MG63 (cell line): ENCODE results near the gene LRRD1. TPM values are rescaled to one million over a fixed set of nuclear protein-coding genes. Genes with fewer than 3 reads are reported as not detected.
"Not testable (repeated sequence)": the region's sequence is repeated elsewhere in the genome, so short reads cannot be mapped to it uniquely, and the experiment has no call there.

ENCODE experiments used
- DNase-seq: peaks from one replicate; pipeline ENCODE4 v3.0.0-alpha.2; 2020
- H3K27me3 ChIP-seq: fragments of 250-450 bp; sonication (Bioruptor Pico); 2 replicates; pipeline ENCODE4 v1.5.1; 2020; ENCODE audit warnings: mild to moderate bottlenecking, moderate library complexity
- H3K36me3 ChIP-seq: fragments of 250-450 bp; sonication (Bioruptor Pico); 2 replicates; pipeline ENCODE4 v1.5.1; 2020; ENCODE audit warnings: mild to moderate bottlenecking, moderate library complexity
- H3K4me3 ChIP-seq: fragments of 250-450 bp; sonication (Bioruptor Pico); 2 replicates; pipeline ENCODE4 v1.5.1; 2020; ENCODE audit warnings: mild to moderate bottlenecking, moderate library complexity
- H3K9me3 ChIP-seq: fragments of 250-450 bp; sonication (Bioruptor Pico); 2 replicates; pipeline ENCODE4 v1.5.1; 2020; ENCODE audit warnings: mild to moderate bottlenecking, moderate library complexity
- total RNA-seq: library from RNA; depleted of rRNA; stranded (reverse); fragments of >200 nt; shearing (Covaris generic); gene quantifications from 2 replicates; pipeline ENCODE4 v1.2.3, GENCODE V29; 2014; ENCODE audit warnings: low replicate concordance; rRNA removed

The LRRD1 gene
- total RNA-seq, result not detected in 2 replicates

DNA sequence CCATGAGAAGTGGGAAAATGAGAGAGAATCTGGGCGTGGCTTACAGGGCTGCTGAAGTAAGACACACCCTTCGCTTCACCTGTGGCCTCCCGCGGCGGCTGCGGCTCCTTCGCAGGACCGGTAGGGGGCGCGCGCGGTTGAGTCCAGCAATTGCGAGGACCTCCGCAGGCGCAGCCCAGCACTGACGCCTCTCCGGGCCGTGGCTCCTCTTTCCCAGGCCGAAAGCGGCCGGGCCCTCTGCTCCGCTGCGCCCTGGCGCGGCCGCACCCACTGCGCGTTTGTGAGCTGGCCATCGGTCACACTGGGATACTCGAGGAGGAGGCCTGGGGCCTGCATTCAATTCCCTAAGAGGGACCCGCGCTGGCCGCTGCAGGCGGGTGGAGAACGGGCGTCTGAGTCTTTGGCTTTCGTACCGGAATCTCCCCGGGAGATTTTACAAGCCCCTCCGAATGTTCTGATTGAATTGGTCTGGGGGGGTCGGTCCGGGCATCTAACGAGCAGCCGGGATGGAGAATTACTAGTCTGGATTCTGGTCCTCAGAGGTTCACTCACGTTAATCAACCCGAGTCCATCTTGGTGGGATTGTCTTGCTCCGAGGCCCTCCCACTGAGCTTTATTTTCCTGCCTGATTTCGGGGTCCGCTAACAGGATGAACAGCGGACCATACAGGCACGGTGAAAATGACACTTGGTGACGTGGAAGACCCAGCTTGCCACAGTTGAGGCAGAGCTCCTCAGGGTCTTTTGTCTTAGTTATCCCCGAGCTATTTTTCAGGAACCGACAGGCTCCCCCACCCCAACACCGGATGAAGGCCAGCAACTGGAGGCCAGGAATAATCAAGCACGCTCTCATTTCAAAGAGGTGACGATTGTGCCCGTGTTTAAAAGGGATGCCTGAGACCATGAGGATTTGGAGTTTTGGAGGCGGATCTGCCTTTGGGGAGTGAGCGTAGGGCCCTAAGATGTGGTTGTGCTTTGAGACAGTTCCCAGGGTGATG is at the start of gene LRRD1:
LRRD1 (minus strand) TSS at position 215 of the 997 bp plus-strand sequence. CDS start 13,940 bp downstream, outside the sequence.
- no peak within 1 kb of the TSS for H3K4me3 ChIP-seq
- DNase-seq, result peak; percentile 70
- no peaks in the 10 kb centered on the region for H3K36me3 ChIP-seq
- H3K9me3 ChIP-seq, result peaks cover 3% of the 10 kb centered on the region; the same call in 1 of the 2 replicates
- no peaks in the 10 kb centered on the region for H3K27me3 ChIP-seq

DNA sequence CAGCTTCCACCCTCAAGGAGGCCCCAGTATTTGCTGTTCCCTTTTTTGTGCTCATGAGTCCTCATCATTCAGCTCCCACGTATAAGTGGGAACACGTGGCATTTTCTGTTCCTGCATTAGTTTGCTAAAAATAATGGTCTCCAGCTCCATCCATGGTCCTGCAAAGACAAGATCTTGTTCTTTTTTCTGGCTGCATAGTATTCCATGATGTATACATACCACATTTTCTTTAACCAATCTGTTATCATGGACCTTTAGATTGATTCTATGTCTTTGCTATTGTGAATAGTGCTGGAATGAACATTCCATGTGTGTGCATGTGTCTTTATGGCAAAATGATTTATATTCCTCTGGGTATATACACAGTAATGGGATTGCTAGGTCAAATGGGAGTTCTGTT is 49.8 kb upstream of the LRRD1 start:
- Histone ChIP-seq H3K4me3 (no peak overlapping the region), H3K9me3 (no peaks in the 10 kb centered on the region), H3K36me3 (peaks cover 27% of the 10 kb centered on the region), H3K27me3 (no peaks in the 10 kb centered on the region)
- no peak for DNase-seq

DNA sequence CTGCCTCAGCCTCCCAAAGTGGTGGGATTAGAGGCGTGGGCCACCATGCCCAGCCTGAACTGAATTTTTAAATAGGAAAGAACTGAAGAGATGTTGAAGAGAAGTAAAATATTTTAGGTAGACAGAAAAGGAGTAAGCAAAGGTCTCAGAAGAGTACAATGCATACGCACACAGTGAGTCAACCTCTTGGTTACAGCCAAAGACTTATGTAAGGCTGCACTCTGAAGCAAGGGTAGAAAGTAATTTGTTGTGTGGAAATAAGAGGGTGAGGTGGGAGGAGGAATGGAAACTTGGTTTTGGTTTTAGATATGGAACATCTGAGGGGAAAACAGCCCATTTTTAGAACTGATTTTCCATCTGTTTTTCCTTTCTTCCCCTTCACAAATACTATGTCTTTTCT is 49.2 kb upstream of the LRRD1 start:
- H3K4me3 ChIP-seq, result no peak overlapping the region
- no peak for DNase-seq
- H3K9me3 ChIP-seq, result no peaks in the 10 kb centered on the region
- no peaks in the 10 kb centered on the region for H3K27me3 ChIP-seq
- peaks cover 30% of the 10 kb centered on the region for H3K36me3 ChIP-seq

DNA sequence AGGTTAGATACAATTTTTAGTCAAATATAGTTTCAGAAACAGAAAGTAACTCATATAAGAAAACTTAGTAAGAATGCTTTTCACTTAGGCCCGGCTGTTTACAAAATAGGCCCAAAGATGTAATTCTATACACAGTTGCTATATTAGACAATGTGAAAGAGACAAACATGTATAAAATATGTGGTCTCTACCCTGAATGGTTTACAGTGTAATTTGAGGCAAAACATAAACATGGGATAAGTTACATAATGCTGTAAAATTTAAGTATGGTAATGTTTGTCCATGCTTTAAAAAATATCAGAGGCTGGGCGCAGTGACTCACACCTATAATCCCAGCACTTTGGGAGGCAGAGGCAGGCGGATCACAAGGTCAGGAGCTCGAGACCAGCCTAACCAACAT is 48.0 kb upstream of the LRRD1 start:
- Histone ChIP-seq H3K9me3 (no peaks in the 10 kb centered on the region), H3K4me3 (no peak overlapping the region), H3K27me3 (no peaks in the 10 kb centered on the region), H3K36me3 (peaks cover 39% of the 10 kb centered on the region)
- DNase-seq, result peak; percentile 5

DNA sequence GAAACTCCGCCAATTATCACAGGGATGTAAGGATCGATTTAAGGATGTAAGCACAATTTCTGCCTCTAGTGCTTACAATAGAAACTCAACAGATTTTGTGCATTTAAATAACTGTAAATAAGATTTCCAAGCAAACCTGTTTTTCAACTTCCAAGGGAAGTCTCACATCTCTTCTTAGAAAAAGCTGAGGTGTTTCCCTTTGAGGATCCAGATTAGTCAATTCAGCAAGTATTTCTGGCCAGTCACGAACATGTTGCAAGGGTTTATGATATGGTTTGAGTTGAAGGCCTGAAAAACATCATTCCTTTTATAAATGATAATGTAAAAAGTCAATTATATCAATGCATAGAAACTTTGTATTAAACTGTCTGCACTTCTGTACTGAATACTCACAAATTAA is 42.8 kb upstream of the LRRD1 start:
- Histone ChIP-seq H3K36me3 (peaks cover 45% of the 10 kb centered on the region), H3K9me3 (no peaks in the 10 kb centered on the region), H3K27me3 (no peaks in the 10 kb centered on the region), H3K4me3 (no peak overlapping the region)
- DNase-seq, result no peak

DNA sequence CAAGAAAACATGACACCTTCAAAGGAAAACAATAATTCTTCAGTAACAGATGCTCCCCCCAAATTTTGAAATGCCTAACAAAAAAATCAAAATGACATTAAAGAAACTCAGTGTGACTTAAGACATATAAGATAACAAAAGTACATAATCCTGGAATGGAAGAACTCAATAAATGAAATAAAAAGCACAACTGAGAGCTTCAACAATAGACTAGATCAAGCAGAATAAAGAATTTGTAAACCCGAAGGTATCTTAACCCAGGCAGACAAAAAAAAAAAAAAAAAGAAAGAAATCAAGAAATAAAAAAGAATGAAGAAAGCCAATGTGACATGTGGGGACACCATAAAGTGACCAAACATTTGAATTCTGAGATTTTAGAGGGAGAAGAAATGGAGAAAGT is 27.7 kb upstream of the LRRD1 start:
- no peak for DNase-seq

DNA sequence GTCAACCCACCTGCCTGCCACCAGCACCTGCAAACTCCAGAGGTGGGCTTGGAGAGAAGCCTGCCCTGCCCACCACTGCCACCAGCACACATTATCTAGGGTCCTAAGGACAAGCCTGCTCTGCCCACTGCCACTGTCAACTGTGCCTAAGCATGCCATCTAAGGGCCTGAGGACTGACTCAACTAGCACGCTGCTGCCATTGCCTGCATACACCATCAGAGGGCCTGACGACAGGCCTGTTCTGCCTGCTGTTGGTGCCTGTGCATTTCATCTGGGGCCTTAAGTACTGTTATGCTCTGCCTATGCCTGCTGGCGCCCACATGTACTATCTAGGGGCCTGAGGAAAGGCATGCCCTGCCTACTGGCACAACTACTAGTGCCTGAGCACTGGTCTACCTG is 27.0 kb upstream of the LRRD1 start:
- Histone ChIP-seq H3K27me3 (no peaks in the 10 kb centered on the region), H3K4me3 (no peak overlapping the region), H3K36me3 (peaks cover 40% of the 10 kb centered on the region), H3K9me3 (peaks cover 2% of the 10 kb centered on the region; the same call in 1 of the 2 replicates)
- DNase-seq, result no peak

More for the DNA sequence above, 27.7 kb upstream of the LRRD1 start:
- Histone ChIP-seq H3K27me3 (no peaks in the 10 kb centered on the region), H3K9me3 (peaks cover 2% of the 10 kb centered on the region; the same call in 1 of the 2 replicates), H3K36me3 (peaks cover 40% of the 10 kb centered on the region), H3K4me3 (no peak overlapping the region)

DNA sequence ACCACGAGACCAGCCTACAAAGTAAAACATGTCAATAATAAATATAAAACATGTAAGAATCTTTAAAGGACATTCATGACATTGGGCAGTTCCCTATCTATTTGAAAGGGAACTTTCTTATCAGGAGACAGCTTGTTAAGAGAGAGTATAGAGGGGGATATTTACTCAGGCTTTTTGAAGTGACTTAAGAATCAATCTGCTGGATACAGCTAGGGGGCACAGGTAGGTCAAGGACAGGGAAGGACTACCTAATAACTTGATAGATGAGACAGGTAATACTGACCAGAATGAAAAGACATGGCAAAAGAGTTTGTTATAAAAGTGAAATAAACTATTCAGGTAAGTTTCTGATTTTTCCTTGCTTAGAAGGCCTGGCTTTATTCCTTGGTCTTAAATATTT is 21.8 kb upstream of the LRRD1 start:
- no peak overlapping the region for H3K4me3 ChIP-seq
- no peak for DNase-seq
- peaks cover 10% of the 10 kb centered on the region for H3K36me3 ChIP-seq

DNA sequence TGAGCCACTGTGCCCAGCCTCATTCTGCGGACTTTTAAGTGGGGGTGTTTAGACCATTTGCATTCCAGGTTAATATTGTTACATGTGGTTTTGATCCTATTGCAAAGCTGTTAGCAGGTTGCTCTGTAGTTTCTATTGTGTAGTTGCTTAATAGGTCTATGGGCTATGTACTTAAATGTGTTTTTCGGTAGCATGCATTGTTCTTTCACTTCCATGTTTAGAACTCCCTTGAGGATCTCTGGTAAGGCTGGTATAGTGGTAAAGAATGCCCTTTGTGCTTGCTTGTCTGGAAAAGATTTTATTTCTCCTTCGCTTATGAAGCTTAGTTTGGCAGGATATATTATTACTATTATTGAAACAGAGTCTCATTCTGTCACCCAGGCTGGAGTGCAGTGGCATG is 13.4 kb upstream of the LRRD1 start:
- Histone ChIP-seq H3K9me3 (peaks cover 11% of the 10 kb centered on the region), H3K36me3 (peaks cover 2% of the 10 kb centered on the region), H3K4me3 (no peak overlapping the region), H3K27me3 (no peaks in the 10 kb centered on the region)
- no peak for DNase-seq

More for the DNA sequence above, 21.8 kb upstream of the LRRD1 start:
- H3K9me3 ChIP-seq, result no peaks in the 10 kb centered on the region
- no peaks in the 10 kb centered on the region for H3K27me3 ChIP-seq

DNA sequence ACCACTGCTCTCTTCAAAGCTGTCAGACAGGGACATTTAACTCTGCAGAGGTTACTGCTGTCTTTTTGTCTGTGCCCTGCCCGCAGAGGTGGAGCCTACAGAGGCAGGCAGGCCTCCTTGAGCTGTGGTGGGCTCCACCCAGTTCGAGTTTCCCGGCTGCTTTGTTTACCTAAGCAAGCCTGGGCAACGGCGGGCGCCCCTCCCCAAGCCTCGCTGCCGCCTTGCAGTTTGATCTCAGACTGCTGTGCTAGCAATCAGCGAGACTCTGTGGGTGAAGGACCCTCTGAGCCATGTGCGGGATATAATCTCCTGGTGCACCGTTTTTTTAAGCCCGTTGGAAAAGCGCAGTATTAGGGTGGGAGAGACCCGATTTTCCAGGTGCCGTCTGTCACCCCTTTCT is 10.3 kb upstream of the LRRD1 start:
- not testable (repeated sequence) for H3K36me3 ChIP-seq, H3K4me3 ChIP-seq, DNase-seq, H3K27me3 ChIP-seq
- H3K9me3 ChIP-seq, result peaks cover 12% of the 10 kb centered on the region

DNA sequence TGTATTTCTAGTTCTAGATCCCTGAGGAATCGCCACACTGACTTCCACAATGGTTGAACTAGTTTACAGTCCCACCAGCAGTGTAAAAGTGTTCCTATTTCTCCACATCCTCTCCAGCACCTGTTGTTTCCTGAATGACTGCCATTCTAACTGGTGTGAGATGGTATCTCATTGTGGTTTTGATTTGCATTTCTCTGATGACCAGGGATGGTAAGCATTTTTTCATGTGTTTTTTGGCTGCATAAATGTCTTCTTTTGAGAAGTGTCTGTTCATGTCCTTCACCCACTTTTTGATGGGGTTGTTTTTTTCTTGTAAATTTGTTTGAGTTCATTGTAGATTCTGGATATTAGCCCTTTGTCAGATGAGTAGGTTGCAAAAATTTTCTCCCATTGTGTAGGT is 5.4 kb upstream of the LRRD1 start:
- not testable (repeated sequence) for H3K4me3 ChIP-seq, H3K27me3 ChIP-seq, DNase-seq, H3K9me3 ChIP-seq, H3K36me3 ChIP-seq

DNA sequence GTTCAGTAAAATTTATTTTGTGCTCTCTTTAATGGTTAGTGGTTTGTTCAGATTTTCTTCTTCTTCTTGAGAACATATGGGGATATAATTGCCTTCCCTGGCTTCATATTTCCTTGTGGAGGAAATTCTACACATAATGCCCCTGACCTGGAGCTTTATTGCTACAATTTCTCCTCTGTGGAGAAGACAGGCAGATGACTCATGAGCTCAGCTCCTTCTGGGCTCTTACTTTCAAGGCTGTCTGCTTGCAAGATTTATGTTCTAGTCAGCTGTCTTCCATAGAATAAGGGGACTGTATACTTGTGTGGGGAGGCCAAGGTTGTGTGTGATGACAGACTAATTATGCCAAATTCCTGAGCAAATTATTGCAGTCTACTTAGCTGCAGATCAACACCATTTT is 1.6 kb downstream of the LRRD1 start:
- Histone ChIP-seq H3K4me3 (no peak overlapping the region), H3K27me3 (no peaks in the 10 kb centered on the region), H3K9me3 (no peaks in the 10 kb centered on the region), H3K36me3 (no peaks in the 10 kb centered on the region)
- DNase-seq, result no peak

DNA sequence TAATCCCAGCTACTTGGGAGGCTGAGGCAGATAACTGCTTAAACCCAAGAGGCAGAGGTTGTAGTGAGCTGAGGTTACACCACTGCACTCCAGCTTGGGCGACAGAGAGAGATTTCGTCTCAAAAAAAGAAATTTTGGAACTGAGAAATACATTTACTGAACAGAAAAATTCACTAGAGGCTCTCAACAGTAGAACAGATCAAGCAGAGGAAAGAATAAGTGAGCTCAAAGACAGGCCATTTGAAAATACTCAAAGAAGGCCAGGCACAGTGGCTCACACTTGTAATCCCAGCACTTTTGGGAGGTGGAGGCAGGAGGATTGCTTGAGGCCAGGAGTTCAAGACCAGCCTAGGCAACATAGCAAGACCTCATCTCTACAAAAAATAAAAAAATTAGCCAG is 9.4 kb downstream of the LRRD1 start:
- not testable (repeated sequence) for H3K27me3 ChIP-seq, DNase-seq, H3K9me3 ChIP-seq, H3K36me3 ChIP-seq, H3K4me3 ChIP-seq

DNA sequence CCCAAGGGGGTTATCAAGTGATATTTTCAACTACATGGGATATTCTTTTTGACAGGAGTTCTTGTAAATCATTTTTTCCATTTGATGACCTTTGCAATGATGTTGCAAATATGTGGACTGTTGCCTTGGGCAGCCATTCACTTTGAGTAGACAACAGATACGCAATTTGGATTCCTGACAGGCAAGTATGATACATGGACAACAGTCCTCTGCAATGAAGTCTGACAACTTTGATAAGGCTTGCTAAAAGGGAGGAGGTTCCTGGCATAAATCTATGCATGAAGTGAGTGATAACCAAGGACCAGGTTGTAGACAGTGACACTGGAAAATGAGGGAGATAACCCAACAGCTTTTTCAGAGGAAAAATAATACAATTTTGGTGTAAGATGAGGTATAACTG is 17.7 kb downstream of the LRRD1 start:
- no peaks in the 10 kb centered on the region for H3K36me3 ChIP-seq
- H3K27me3 ChIP-seq, result no peaks in the 10 kb centered on the region
- H3K9me3 ChIP-seq, result no peaks in the 10 kb centered on the region
- DNase-seq, result no peak
- no peak overlapping the region for H3K4me3 ChIP-seq

DNA sequence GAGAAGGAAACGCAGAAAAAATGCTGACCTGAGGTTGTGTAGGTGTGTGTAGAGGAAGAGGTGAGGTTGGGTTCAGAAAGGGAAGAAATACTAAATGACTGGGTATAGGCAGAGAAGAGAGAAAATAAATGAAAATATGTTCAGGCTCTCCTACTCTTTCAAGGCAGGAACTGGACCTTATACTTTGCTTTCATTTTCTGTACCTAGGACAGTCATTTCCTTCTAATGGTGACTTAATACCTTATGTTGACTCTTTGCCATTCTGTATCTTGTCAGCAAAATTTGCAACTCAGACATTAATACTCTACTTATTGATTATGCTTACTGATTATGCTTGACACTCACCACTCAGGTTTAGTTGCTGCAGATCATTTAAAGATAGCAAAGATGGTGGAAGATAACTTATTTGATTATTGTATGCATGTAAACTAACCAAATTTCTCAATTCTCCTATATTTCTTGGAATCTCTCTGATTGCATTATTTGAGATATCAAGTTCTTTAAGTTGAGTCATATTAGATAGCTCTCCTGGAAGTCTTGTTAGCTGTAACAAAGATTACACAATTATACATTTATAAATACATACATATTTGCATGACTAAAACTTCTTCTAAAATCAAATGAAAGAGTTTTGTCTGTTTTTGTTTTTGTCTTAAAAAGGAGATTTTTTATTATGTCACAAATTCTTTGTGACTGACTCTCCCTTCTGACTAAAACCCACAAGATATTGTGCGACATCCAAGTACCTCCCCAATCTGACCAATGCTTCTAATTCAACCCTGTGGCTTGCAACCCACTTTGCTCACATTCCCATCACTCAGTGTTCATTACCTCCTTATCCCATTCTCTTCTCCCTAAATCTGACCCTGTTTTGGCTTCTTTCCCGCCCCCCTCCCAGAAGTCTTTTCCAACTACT is 20.0 kb downstream of the LRRD1 start:
- Histone ChIP-seq H3K36me3 (no peaks in the 10 kb centered on the region), H3K4me3 (no peak overlapping the region), H3K27me3 (no peaks in the 10 kb centered on the region), H3K9me3 (no peaks in the 10 kb centered on the region)
- peak; percentile 58 for DNase-seq

DNA sequence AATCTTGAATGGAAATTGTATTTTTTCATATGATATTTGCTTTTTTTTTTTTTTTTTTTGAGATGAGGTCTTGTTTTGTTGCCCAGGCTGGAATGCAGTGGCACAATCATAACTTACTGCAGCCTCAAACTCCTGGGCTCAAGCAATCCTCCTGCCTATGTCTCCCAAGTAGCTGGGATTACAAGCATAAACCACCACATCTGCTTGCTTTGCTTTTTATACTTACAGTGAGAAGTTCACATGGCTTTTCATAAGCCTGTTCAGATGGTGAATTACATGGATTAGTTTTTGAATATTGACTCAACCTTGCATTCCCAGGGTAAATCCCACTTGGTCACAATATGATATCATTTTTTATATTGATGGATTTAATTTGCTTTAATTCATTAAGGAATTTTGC is 22.0 kb downstream of the LRRD1 start:
- DNase-seq, result no peak
- no peaks in the 10 kb centered on the region for H3K36me3 ChIP-seq
- H3K4me3 ChIP-seq, result no peak overlapping the region
- no peaks in the 10 kb centered on the region for H3K27me3 ChIP-seq
- no peaks in the 10 kb centered on the region for H3K9me3 ChIP-seq

DNA sequence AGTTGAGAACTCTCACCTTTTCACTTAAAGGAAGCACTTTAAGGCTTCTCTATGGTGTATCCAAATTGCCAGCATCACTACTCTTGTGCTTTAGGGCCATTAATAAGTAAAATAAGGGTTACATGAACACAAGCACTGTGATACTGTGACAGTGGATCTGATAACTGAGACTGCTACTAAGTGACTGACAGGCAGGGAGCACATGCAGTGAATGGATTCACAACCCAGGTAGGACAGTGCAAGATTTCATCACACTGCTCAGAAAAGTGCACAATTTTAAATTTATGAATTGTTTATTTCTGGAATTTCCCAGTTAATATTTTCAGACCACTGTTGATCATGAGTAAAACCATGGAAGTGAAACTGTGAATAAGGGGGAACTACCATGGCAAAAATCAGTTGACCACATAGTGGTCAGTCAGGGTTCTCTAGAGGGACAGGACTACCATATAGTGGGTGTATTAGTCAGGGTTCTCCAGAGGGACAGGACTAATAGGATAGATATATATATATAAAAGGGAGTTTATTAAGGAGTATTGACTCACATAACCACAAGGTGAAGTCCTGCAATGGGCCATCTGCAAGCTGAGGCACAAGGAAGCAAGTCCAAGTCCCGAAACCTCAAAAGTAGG is 23.7 kb downstream of the LRRD1 start:
- no peaks in the 10 kb centered on the region for H3K9me3 ChIP-seq
- DNase-seq, result no peak
- no peaks in the 10 kb centered on the region for H3K27me3 ChIP-seq
- H3K4me3 ChIP-seq, result no peak overlapping the region
- H3K36me3 ChIP-seq, result no peaks in the 10 kb centered on the region
